Endometrial microvascular endothelial cells (primary cell): ENCODE data around the gene RABGAP1. TPM values are rescaled to one million over a fixed set of nuclear protein-coding genes. Genes with fewer than 3 reads are reported as not detected.

Source experiments
- in situ Hi-C: cut with HindIII; loops from 2 replicates; pipeline ENCODE4 v1.10.0; 2017; ENCODE audit warnings: low sequenced_read_pairs, low pct_unique_long_range_greater_than_20kb; ENCODE audit errors: inconsistent ontology term
- total RNA-seq: library from RNA; depleted of rRNA; stranded (reverse); fragments of >200 nt; gene quantifications from one replicate; pipeline ENCODE4 v1.2.3, GENCODE V29; 2015; ENCODE audit errors: inconsistent ontology term

RABGAP1 gene
- total RNA-seq, 1 donor from 2014 or later = 16.0 TPM

GRCh38 chr9:123067136-123067535 lies 126.3 kb downstream of the RABGAP1 start:
- in situ Hi-C loops = no loop called here

GRCh38 chr9:123069010-123069481 lies 128.2 kb downstream of the RABGAP1 start:
- in situ Hi-C loops = no loop called here

- in situ Hi-C loops = no loop called here
Measured at GRCh38 chr9:123070198-123070597, 129.4 kb downstream of the RABGAP1 start.

- in situ Hi-C loops = no loop called here
Measured at GRCh38 chr9:123072407-123072995, 131.7 kb downstream of the RABGAP1 start.

- in situ Hi-C loops = no loop called here
Measured at GRCh38 chr9:123073441-123073840, 132.6 kb downstream of the RABGAP1 start.

- in situ Hi-C loops = no loop called here
Measured at GRCh38 chr9:123073991-123074422, 133.2 kb downstream of the RABGAP1 start.

DNA sequence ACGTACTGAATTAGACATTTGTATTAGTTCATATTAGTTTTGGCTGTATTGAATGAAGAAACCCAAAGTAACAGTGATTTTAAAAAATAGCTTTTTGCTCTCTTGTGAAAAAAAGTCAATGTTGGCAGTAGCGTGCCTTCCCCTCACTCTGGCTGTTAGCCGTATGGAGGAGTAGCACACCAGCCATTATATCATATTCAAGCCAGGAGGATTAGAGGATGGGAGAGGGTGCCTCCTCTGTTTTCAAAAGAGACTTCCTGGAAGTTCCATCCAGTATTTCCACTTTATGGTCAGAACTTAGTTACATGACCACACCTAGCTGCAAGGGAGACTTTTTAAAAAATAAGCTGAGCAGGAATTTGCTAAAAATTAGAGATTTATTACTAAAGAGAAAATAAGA lies 133.8 kb downstream of the RABGAP1 start:
- in situ Hi-C loops = no loop called here

DNA sequence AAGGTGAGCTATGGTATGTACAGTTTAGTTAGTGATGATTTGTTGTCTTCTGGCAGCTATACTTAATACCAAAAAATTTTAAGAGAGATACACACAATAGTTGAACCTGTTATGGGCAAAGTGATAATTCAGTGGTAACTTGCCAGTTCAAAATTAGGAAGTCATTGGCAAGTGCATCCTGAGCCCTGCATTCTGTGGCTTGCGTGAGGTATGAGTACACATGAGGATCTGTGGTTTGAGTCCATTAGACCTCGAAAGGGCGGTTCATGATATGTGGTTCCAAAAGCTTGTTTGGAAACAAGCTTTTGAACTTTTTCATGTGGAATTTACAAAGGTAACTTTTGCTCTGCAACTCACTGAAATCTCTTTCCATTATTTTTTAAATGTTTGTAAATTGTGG lies 139.6 kb downstream of the RABGAP1 start:
- in situ Hi-C loops = no loop called here

- in situ Hi-C loops = no loop called here
Measured at GRCh38 chr9:123081824-123082223, 141.0 kb downstream of the RABGAP1 start.

- in situ Hi-C loops = no loop called here
Measured at GRCh38 chr9:123083680-123084079, 142.9 kb downstream of the RABGAP1 start.

- in situ Hi-C loops = no loop called here
Measured at GRCh38 chr9:123084256-123084655, 143.4 kb downstream of the RABGAP1 start.

- in situ Hi-C loops = no loop called here
Measured at GRCh38 chr9:123085916-123086315, 145.1 kb downstream of the RABGAP1 start.

DNA sequence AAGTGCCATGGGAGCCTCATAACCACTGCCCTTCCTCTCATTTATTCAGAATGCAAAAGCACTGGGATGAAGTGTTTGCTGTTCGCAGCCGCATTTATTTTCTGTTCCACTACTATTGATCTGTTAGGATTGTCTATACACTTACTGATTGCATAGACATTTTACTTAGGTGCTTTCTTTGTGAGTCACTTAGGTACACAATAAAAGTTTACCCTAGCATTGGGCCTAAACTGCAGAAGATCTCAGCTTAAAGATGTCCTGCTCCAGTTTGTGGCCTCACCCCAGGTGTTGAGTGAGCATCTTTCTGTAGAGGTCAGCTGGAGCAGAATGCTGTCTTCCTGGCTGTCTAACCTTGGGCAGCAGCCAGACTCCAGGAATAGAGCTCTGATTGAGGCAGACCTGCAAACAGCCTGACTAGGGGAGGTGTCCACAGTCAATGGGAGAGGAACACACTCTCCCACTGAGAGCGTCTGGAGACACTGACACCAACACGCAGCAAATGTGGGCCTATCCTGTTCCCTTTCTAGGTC lies 146.6 kb downstream of the RABGAP1 start:
- in situ Hi-C loops = no loop called here

- in situ Hi-C loops = no loop called here
Measured at GRCh38 chr9:123089040-123089439, 148.2 kb downstream of the RABGAP1 start.

- in situ Hi-C loops = loop anchor here (10.0 kb wide), 1 partner anchor 265 kb away; the partner anchor contains the start of gene CRB2
Measured at GRCh38 chr9:123089790-123090189, 149.0 kb downstream of the RABGAP1 start.

GRCh38 chr9:123090198-123090896 lies 149.5 kb downstream of the RABGAP1 start:
- in situ Hi-C loops = loop anchor here (10.0 kb wide), 1 partner anchor 264 kb away; the partner anchor contains the start of gene CRB2

- in situ Hi-C loops = loop anchor here (10.0 kb wide), 1 partner anchor 264 kb away; the partner anchor contains the start of gene CRB2
Measured at GRCh38 chr9:123090956-123091355, 150.1 kb downstream of the RABGAP1 start.

GRCh38 chr9:123091459-123091858 lies 150.6 kb downstream of the RABGAP1 start:
- in situ Hi-C loops = loop anchor here (10.0 kb wide), 1 partner anchor 263 kb away; the partner anchor contains the start of gene CRB2

DNA sequence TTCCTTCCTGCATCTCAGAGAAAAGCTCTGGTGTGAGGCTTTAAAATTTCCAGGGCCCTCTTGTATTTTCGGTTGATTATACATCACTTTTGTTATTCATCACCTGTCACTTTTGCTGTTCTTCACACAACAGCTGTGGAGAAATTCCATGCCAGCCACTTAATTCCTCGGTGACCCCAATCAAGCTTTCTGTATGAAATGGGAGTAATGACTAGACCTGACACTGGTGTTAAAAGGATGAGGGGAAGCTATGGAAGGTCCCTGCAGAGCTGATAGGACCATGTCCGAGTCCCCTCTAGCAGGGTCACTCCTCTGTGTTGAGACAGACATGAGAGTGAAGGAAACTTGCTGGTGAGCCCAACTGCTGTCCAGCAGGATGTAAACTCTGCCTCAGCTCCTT lies 152.3 kb downstream of the RABGAP1 start:
- in situ Hi-C loops = loop anchor here (10.0 kb wide), 1 partner anchor 262 kb away; the partner anchor contains the start of gene CRB2

DNA sequence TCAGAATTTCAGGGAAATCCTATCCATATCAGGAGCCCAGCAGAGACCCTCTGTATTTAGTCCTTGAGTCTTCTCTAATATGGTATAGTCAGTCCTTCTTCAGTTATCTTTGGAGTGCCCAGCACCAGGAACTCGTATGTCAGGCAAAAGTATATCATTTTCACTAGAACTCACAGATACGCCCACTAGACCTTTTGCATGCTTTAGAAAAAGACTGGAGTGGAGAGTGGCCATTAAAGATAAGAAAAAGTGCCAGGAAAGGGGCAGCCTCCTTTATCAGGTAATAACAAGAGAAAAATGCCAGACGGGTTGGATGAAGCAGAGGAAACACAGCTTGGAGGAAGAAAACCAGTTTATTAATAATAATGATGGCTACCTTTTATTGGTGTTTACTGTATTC lies 156.2 kb downstream of the RABGAP1 start:
- in situ Hi-C loops = loop anchor here (10.0 kb wide), 1 partner anchor 258 kb away; the partner anchor contains the start of gene CRB2
